ENCODE measurements around the gene WNT5A. TPM values are rescaled to one million over a fixed set of nuclear protein-coding genes. Genes with fewer than 3 reads are reported as not detected.

WNT5A gene
- total RNA-seq, 1 experiment from 2014 or later, result 1.1 TPM

DNA sequence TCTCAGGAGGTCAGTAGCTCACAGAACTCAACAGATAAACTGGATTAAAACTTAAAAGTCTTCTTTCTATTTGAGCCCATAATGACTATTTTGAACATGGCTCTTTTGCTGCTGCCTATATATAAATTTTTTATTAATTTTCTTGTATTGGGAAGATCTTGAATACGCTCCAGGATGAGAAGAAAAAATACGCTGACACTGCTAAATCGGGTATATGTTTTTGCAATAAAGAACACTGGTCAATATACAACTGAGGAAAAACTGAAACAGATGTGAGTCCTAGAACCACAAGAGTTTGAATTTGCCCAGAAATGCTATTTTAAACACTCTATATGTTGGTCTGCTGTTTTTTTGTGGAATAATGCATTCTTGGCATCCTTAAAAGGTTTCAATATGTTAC, 20.6 kb downstream of the WNT5A start:
- Histone ChIP-seq H3K79me1 (ENCODE audit: insufficient read depth, low read depth, low read length, poor library complexity, severe bottlenecking) (no peaks in the 10 kb centered on the region), H3K4me2 (ENCODE audit: insufficient read depth, insufficient read length, low read length) (no peak overlapping the region), H4K5ac (ENCODE audit: insufficient read length, low read depth, low read length) (no peak overlapping the region), H3K18ac (ENCODE audit: insufficient read length, low read depth, low read length) (no peak overlapping the region), H3K79me2 (ENCODE audit: insufficient read depth, low read length) (no peaks in the 10 kb centered on the region), H3K9me3 (ENCODE audit: control insufficient read depth, low read depth, low read length) (no peaks in the 10 kb centered on the region), H2BK120ac (ENCODE audit: low read depth, low read length, poor library complexity, severe bottlenecking) (no peak overlapping the region), H4K20me1 (ENCODE audit: control insufficient read depth, insufficient read depth, insufficient read length) (no peaks in the 10 kb centered on the region), H3K9ac (ENCODE audit: extremely low read depth, insufficient read length, low read length) (no peak overlapping the region), H3K27me3 (ENCODE audit: insufficient read depth, low read length) (no peaks in the 10 kb centered on the region), H2BK5ac (ENCODE audit: insufficient read length, low read length) (no peak overlapping the region), H3K23ac (ENCODE audit: insufficient read length, low read depth, low read length) (no peak overlapping the region), H3K56ac (ENCODE audit: insufficient read length, low read depth, low read length) (no peak overlapping the region), H3T11ph (ENCODE audit: low read length) (no peak overlapping the region), H4K91ac (ENCODE audit: insufficient read length, low read depth, low read length) (no peak overlapping the region), H2AK5ac (ENCODE audit: insufficient read length, low read length) (no peak overlapping the region), H2BK12ac (ENCODE audit: insufficient read length, low read depth, low read length) (no peak overlapping the region), H2BK15ac (ENCODE audit: low read depth, low read length) (no peak overlapping the region), H2BK20ac (ENCODE audit: low read depth, low read length, poor library complexity, severe bottlenecking) (no peak overlapping the region), H4K8ac (replicated peaks; ENCODE audit: insufficient read length, low read depth, low read length) (no peak overlapping the region), H2AFZ (ENCODE audit: low read length) (no peak overlapping the region), H3K4me1 (ENCODE audit: insufficient read depth, low read length) (peaks cover 2% of the 10 kb centered on the region; the same call in 1 of the 2 replicates), H3K14ac (ENCODE audit: insufficient read depth, low read length) (no peak overlapping the region), H3K4ac (ENCODE audit: low read depth, low read length) (no peak overlapping the region), H3K27ac (ENCODE audit: insufficient read length, low read depth, low read length) (no peak overlapping the region), H3K23me2 (ENCODE audit: insufficient read length, low read depth, low read length, poor library complexity, severe bottlenecking) (no peaks in the 10 kb centered on the region)
- Mint-ChIP-seq H3K27ac (no peak overlapping the region), H3K36me3 (ENCODE audit: insufficient read depth in 1 of 3, low read depth in 3 of 3) (0 out of 7 replicates have a peak, but pooled peaks cover 0 to 2% (median 0%) of the 10 kb centered on the region in 3 experiments), H3K27me3 (ENCODE audit: low read depth) (peaks cover 2% of the 10 kb centered on the region; the same call in 1 of the 2 replicates), H3K4me1 (peaks cover 0 to 6% of the 10 kb centered on the region in 2 experiments; a peak in 3 of 4 replicates), H3K4me3 (no peak overlapping the region), H3K9me3 (peaks cover 0 to 3% of the 10 kb centered on the region in 2 experiments; a peak in 3 of 5 replicates)
- TF ChIP-seq, protein P1, sequence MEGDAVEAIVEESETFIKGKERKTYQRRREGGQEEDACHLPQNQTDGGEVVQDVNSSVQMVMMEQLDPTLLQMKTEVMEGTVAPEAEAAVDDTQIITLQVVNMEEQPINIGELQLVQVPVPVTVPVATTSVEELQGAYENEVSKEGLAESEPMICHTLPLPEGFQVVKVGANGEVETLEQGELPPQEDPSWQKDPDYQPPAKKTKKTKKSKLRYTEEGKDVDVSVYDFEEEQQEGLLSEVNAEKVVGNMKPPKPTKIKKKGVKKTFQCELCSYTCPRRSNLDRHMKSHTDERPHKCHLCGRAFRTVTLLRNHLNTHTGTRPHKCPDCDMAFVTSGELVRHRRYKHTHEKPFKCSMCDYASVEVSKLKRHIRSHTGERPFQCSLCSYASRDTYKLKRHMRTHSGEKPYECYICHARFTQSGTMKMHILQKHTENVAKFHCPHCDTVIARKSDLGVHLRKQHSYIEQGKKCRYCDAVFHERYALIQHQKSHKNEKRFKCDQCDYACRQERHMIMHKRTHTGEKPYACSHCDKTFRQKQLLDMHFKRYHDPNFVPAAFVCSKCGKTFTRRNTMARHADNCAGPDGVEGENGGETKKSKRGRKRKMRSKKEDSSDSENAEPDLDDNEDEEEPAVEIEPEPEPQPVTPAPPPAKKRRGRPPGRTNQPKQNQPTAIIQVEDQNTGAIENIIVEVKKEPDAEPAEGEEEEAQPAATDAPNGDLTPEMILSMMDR (conservative IDR thresholded peaks at IDR 0.05), result no peak
- no CpG with 5 or more reads among the region's 3 CpGs for whole genome bisulfite sequencing (ENCODE audit: extremely low coverage, insufficient read length, low lambda C conversion rate)
- DNase-seq, result no peak

All from H9 (cell line).